GM12878 (cell line): ENCODE measurements around the gene FOXP1. TPM values are rescaled to one million over a fixed set of nuclear protein-coding genes. Genes with fewer than 3 reads are reported as not detected.

ENCODE experiments used
- ATAC-seq: fragments of 200-7000 bp; cut with Tn5 transposase; 3 replicates; pipeline ENCODE4 v1.9.1; 2020; ENCODE audit warnings: mild to moderate bottlenecking, moderate library complexity
- BruUV-seq: library from RNA; stranded (reverse); fragments of 400-500 nt; replicated peaks from 2 replicates; lab custom pipeline; 2021; lab: Mats Ljungman, UMichigan
- CTCF ChIA-PET: fragments of 300-600 bp; sonication (Branson Sonifier 250); formaldehyde crosslinking; extraction: SDS; loops from one replicate; lab custom pipeline; 2021; ENCODE audit warnings: inconsistent platforms; lab: Yijun Ruan, JAX
- POLR2A ChIA-PET: fragments of 350-600 bp; formaldehyde crosslinking; extraction: SDS; loops from one replicate; lab custom pipeline; 2021; ENCODE audit warnings: inconsistent platforms; lab: Charles Lee
- RAD21 ChIA-PET: fragments of 300-600 bp; sonication (Branson Sonifier 250); formaldehyde crosslinking; loops from one replicate; lab custom pipeline; 2023; ENCODE audit warnings: antibody characterized with exemption; ENCODE audit not compliant: unreplicated experiment; lab: Charles Lee
- SMC1A ChIA-PET: fragments of 300-600 bp; sonication (Branson Sonifier 250); formaldehyde crosslinking; loops from one replicate; lab custom pipeline; 2023; ENCODE audit not compliant: unreplicated experiment, uncharacterized antibody; lab: Charles Lee
- DNase-seq: peaks from one replicate; pipeline ENCODE4 v3.0.0-alpha.2; 2011; ENCODE audit warnings: low read depth, low spot score
- FAIRE-seq: peaks from 3 replicates; lab custom pipeline; 2011; peaks lifted over from hg19 to GRCh38; lab: Jason Lieb, UNC
- H2AFZ ChIP-seq: 2 replicates; pipeline ENCODE4 v1.6.0; 2011; ENCODE audit warnings: low read depth, low read length, control low read depth; ENCODE audit not compliant: control insufficient read depth
- H3K27ac ChIP-seq: 2 replicates; pipeline ENCODE4 v1.5.1; 2011; ENCODE audit warnings: control low read depth; ENCODE audit not compliant: control insufficient read depth, insufficient read depth
- H3K27me3 ChIP-seq, 2 experiments: replicated peaks in 1 of 2; 2 replicates each; pipeline versions ENCODE4 v1.6.0 to v1.6.1; 2011; ENCODE audit warnings: low read length in 1 of 2; ENCODE audit not compliant: control insufficient read depth in 2 of 2, insufficient read depth in 2 of 2
- H3K36me3 ChIP-seq, 2 experiments: 2 replicates each; pipeline ENCODE4 v1.5.1; 2011; ENCODE audit warnings: low read length in 1 of 2; ENCODE audit not compliant: control insufficient read depth in 2 of 2, insufficient read depth in 2 of 2
- H3K4me1 ChIP-seq: 2 replicates; pipeline ENCODE4 v1.6.1; 2011; ENCODE audit warnings: mild to moderate bottlenecking, low read length, moderate library complexity, mixed read lengths; ENCODE audit not compliant: control insufficient read depth, insufficient read depth
- H3K4me2 ChIP-seq: 2 replicates; pipeline ENCODE4 v1.6.0; 2011; ENCODE audit warnings: control low read depth; ENCODE audit not compliant: control insufficient read depth, insufficient read depth
- H3K4me3 ChIP-seq: fragments of 200-600 bp; sonication (generic); 2 replicates; pipeline ENCODE4 v1.5.1; 2016
- H3K79me2 ChIP-seq: 2 replicates; pipeline ENCODE4 v1.6.0; 2011; ENCODE audit warnings: low read length; ENCODE audit not compliant: control insufficient read depth, insufficient read depth
- H3K9ac ChIP-seq: 2 replicates; pipeline ENCODE4 v1.8.0; 2011; ENCODE audit warnings: low read length, control low read depth, mixed read lengths; ENCODE audit not compliant: control insufficient read depth, insufficient read depth
- H3K9me3 ChIP-seq: replicated peaks from 3 replicates; pipeline ENCODE4 v1.5.1; 2011; ENCODE audit warnings: mild to moderate bottlenecking, low read length; ENCODE audit not compliant: control insufficient read depth, insufficient read depth
- H4K20me1 ChIP-seq: 2 replicates; pipeline ENCODE4 v1.6.0; 2011; ENCODE audit not compliant: control insufficient read depth, insufficient read depth
- CHD2 ChIP-seq: IDR thresholded peaks from 2 replicates; pipeline ENCODE4 v1.6.1; 2011; ENCODE audit warnings: low read depth, low read length, improper control_type of control experiment, borderline replicate concordance
- FOXM1 ChIP-seq: IDR thresholded peaks from 2 replicates; pipeline ENCODE4 v1.6.1; 2012; ENCODE audit warnings: low read depth, mild to moderate bottlenecking, inconsistent platforms, low read length, moderate library complexity
- POLR2AphosphoS5 ChIP-seq: IDR thresholded peaks from 2 replicates; pipeline ENCODE4 v1.6.1; 2011; ENCODE audit warnings: mild to moderate bottlenecking, low read length, inconsistent platforms
- SMAD1 ChIP-seq: fragments of 450-650 bp; IDR thresholded peaks from 2 replicates; pipeline ENCODE4 v1.6.1; 2018; ENCODE audit warnings: mild to moderate bottlenecking, low read depth; ENCODE audit not compliant: partially characterized antibody
- SPI1 ChIP-seq: IDR thresholded peaks from 2 replicates; pipeline ENCODE4 v1.6.1; 2011; ENCODE audit warnings: low read depth, mild to moderate bottlenecking, low read length, moderate library complexity, borderline replicate concordance; ENCODE audit not compliant: insufficient read depth
- TCF7 ChIP-seq: IDR thresholded peaks from 2 replicates; pipeline ENCODE4 v1.6.1; 2014; ENCODE audit warnings: antibody characterized with exemption, borderline replicate concordance
- ZBED1 ChIP-seq: IDR thresholded peaks from 2 replicates; pipeline ENCODE4 v1.6.1; 2016; ENCODE audit warnings: borderline replicate concordance
- ZNF207 ChIP-seq: fragments of 450-650 bp; IDR thresholded peaks from 2 replicates; pipeline ENCODE4 v1.6.1; 2014; ENCODE audit warnings: antibody characterized with exemption, mild to moderate bottlenecking, borderline replicate concordance
- ZNF24 ChIP-seq: fragments of 450-650 bp; IDR thresholded peaks from 2 replicates; pipeline ENCODE4 v1.6.1; 2017; ENCODE audit warnings: antibody characterized with exemption, mild to moderate bottlenecking
- WGBS: methylation state at CpG from one replicate; pipeline ENCODE4 v1.1.6; 2016; ENCODE audit warnings: low lambda C conversion rate; ENCODE audit not compliant: insufficient replicate concordance, insufficient coverage; ENCODE audit errors: missing lambda C conversion rate; 5-methylcytosine and 5-hydroxymethylcytosine counted together
- in situ Hi-C: fragments of 300-500 bp; cut with MboI; formaldehyde crosslinking; loops from 9 replicates; pipeline ENCODE4 v1.14.3; 2018; ENCODE audit warnings: mixed read lengths
- intact Hi-C: fragments of 100-400 bp; cut with micrococcal nuclease; formaldehyde crosslinking; loops from one replicate; pipeline ENCODE4 v1.14.2; 2022; ENCODE audit not compliant: unreplicated experiment
- polyA plus RNA-seq, 11 experiments: library from polyadenylated mRNA; depleted of rRNA in 4 of 11; unstranded in 6 of 11; stranded (reverse) in 5 of 11; fragments of >200 nt; fragmentation: Nextera tagmentation in 4 of 11; fragmentation: Illumina TruSeq in 1 of 11; extraction: Ambion mirVana in 4 of 11; extraction: Trizol in 1 of 11; gene quantifications; 1 replicate in 1 of 11; 2 replicates in 10 of 11; pipeline versions ENCODE4 v1.2.1 to v1.2.3, GENCODE V29; 2011 to 2016; ENCODE audit warnings: inconsistent platforms in 2 of 11, missing spikeins in 2 of 11, low read depth in 1 of 11
- total RNA-seq, 4 experiments: library from RNA; depleted of rRNA in 3 of 4; stranded (reverse); fragments of >200 nt in 3 of 4; fragmentation: Illumina TruSeq in 1 of 4; extraction: Trizol in 1 of 4; gene quantifications; 2 replicates each; pipeline versions ENCODE4 v1.2.1 to v1.2.3, GENCODE V29; 2013 to 2021
- TF ChIP-seq, protein P1 (sequence below): fragments of 450-650 bp; IDR thresholded peaks from 2 replicates; pipeline ENCODE4 v1.6.1; 2017; ENCODE audit warnings: low read depth, mild to moderate bottlenecking, moderate library complexity
- TF ChIP-seq, protein P2 (sequence below): IDR thresholded peaks from 2 replicates; pipeline ENCODE4 v1.6.1; 2011; ENCODE audit warnings: borderline replicate concordance, low read depth, mild to moderate bottlenecking, moderate library complexity, mixed read lengths, low read length; ENCODE audit not compliant: insufficient read depth; ENCODE audit errors: extremely low read length
- TF ChIP-seq, protein P3 (sequence below): fragments of 150-350 bp; IDR thresholded peaks from 2 replicates; pipeline ENCODE4 v1.6.1; 2014; ENCODE audit warnings: mild to moderate bottlenecking, low read depth, low read length

FOXP1 gene
- total and polyA plus RNA-seq, 10 of the 15 experiments (the other 5 are each of a cell fraction or from before 2014, with no cell fraction given): 0.05 to 1.6 (median 0.20) TPM; not detected in 1

DNA sequence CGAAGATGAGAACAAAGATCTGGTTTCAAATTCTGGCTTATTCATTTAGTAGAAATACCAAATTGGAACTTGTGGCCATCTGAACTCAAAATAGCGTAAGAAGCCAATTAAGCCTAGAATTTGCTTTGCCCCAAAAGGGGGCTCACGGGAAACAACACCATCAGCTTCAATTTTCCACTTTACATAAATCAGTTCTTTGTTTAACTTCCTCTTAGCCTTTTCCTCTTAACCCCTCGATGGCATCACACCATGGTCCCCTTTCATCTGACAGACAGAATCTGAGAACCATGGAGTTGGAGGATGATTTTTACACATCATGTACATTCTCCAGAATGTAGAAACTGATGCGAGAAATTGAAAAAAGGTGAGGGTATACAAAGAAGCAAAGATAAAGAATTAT lies 207.0 kb downstream of the FOXP1 start:
- no peaks in the 10 kb centered on the region for H3K9me3 ChIP-seq
- no peak overlapping the region for H2AFZ ChIP-seq
- no peaks in the 10 kb centered on the region for H3K4me1 ChIP-seq
- H3K9ac ChIP-seq: no peak overlapping the region
- POLR2A ChIA-PET: no interaction called here
- no peaks in the 10 kb centered on the region for H3K79me2 ChIP-seq
- no peak for ATAC-seq
- no peak overlapping the region for H3K4me3 ChIP-seq
- no peak overlapping the region for H3K4me2 ChIP-seq
- H3K27me3 ChIP-seq: no peaks in the 10 kb centered on the region; a peak in 2 of 4 replicates
- intact Hi-C loops (no loop called here), in situ Hi-C loops (no loop called here)
- RAD21 ChIA-PET: no interaction called here
- no peaks in the 10 kb centered on the region for H4K20me1 ChIP-seq
- CTCF ChIA-PET: no interaction called here
- WGBS: 44% methylated on average over 5 of the region's 5 CpGs
- TF ChIP-seq POLR2AphosphoS5 (no peak), SMAD1 (no peak), FOXM1 (no peak), ZBED1 (no peak)
- no TSS peak for BruUV-seq
- FAIRE-seq: no peak
- H3K36me3 ChIP-seq: no peaks in the 10 kb centered on the region
- H3K27ac ChIP-seq: no peak overlapping the region
- no peak for DNase-seq
- SMC1A ChIA-PET: interaction anchor here (1.5 to 2.6 kb wide), 2 partner anchors 10 to 12 kb away, joined by 4 to 10 read pairs; no protein-coding TSS in a partner anchor

DNA sequence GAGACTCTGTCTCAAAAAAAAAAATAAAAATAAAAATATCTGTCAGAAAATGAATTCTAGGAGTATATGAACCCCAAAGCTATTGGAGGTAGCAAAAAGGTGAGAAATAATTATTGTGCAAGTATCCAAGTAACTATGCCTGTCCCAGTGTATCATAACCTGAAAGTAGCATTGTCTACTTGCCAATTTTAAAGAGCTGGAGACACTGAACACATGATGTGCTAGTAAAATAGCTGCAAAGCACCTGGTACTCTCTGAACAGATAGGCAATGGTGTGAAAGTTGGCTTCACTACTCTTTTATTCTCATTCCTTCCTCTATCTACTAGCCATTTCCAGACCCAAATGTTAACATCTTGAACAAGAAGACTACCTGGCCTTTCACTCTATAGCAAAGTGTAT lies 208.9 kb downstream of the FOXP1 start:
- ATAC-seq: no peak
- ChIA-PET CTCF (interaction anchor here (1.5 kb wide), 1 partner anchor 10 kb away, joined by 3 read pairs; no protein-coding TSS in a partner anchor), POLR2A (no interaction called here), RAD21 (no interaction called here), SMC1A (interaction anchor here (0.6 to 1.2 kb wide), 3 partner anchors 17 to 31 kb away, joined by 3 to 4 read pairs (median 3); no protein-coding TSS in a partner anchor)
- H3K4me1 ChIP-seq: no peaks in the 10 kb centered on the region
- no peaks in the 10 kb centered on the region; a peak in 2 of 4 replicates for H3K27me3 ChIP-seq
- H3K27ac ChIP-seq: no peak overlapping the region
- H3K9me3 ChIP-seq: no peaks in the 10 kb centered on the region
- no TSS peak for BruUV-seq
- H3K79me2 ChIP-seq: no peaks in the 10 kb centered on the region
- H2AFZ ChIP-seq: no peak overlapping the region
- intact Hi-C loops: no loop called here
- TF ChIP-seq TCF7: no peak
- no peak for TF ChIP-seq CHD2
- no peak for TF ChIP-seq SPI1
- TF ChIP-seq ZNF24: no peak
- TF ChIP-seq, protein P1, sequence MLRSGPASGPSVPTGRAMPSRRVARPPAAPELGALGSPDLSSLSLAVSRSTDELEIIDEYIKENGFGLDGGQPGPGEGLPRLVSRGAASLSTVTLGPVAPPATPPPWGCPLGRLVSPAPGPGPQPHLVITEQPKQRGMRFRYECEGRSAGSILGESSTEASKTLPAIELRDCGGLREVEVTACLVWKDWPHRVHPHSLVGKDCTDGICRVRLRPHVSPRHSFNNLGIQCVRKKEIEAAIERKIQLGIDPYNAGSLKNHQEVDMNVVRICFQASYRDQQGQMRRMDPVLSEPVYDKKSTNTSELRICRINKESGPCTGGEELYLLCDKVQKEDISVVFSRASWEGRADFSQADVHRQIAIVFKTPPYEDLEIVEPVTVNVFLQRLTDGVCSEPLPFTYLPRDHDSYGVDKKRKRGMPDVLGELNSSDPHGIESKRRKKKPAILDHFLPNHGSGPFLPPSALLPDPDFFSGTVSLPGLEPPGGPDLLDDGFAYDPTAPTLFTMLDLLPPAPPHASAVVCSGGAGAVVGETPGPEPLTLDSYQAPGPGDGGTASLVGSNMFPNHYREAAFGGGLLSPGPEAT: no peak
- TF ChIP-seq ZNF207: no peak
- TF ChIP-seq, protein P2, sequence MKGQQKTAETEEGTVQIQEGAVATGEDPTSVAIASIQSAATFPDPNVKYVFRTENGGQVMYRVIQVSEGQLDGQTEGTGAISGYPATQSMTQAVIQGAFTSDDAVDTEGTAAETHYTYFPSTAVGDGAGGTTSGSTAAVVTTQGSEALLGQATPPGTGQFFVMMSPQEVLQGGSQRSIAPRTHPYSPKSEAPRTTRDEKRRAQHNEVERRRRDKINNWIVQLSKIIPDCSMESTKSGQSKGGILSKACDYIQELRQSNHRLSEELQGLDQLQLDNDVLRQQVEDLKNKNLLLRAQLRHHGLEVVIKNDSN: no peak
- TF ChIP-seq, protein P3, sequence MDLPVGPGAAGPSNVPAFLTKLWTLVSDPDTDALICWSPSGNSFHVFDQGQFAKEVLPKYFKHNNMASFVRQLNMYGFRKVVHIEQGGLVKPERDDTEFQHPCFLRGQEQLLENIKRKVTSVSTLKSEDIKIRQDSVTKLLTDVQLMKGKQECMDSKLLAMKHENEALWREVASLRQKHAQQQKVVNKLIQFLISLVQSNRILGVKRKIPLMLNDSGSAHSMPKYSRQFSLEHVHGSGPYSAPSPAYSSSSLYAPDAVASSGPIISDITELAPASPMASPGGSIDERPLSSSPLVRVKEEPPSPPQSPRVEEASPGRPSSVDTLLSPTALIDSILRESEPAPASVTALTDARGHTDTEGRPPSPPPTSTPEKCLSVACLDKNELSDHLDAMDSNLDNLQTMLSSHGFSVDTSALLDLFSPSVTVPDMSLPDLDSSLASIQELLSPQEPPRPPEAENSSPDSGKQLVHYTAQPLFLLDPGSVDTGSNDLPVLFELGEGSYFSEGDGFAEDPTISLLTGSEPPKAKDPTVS: no peak
- no peak for FAIRE-seq
- in situ Hi-C loops: no loop called here
- no peaks in the 10 kb centered on the region for H3K36me3 ChIP-seq
- H3K4me3 ChIP-seq: no peak overlapping the region
- no peak for DNase-seq
- no peak overlapping the region for H3K9ac ChIP-seq
- no peaks in the 10 kb centered on the region for H4K20me1 ChIP-seq
- no peak overlapping the region for H3K4me2 ChIP-seq
